Muscle layer of colon (tissue), 2 donors: Measurements from ENCODE around the gene SLC32A1.

Experiments
- H3K27ac ChIP-seq: one replicate; pipeline ENCODE4 v1.7.0; 2013; ENCODE audit warnings: low read depth, mild to moderate bottlenecking, low read length, moderate library complexity
- H3K27me3 ChIP-seq, 2 donors: one replicate each; pipeline ENCODE4 v1.7.0; 2013; ENCODE audit warnings: low read length in 2 of 2, mild to moderate bottlenecking in 2 of 2; ENCODE audit not compliant: insufficient read depth in 2 of 2, control insufficient read depth in 1 of 2
- H3K36me3 ChIP-seq: one replicate; pipeline ENCODE4 v1.7.0; 2013; ENCODE audit warnings: mild to moderate bottlenecking, low read length; ENCODE audit not compliant: insufficient read depth
- H3K4me1 ChIP-seq: one replicate; pipeline ENCODE4 v1.7.0; 2013; ENCODE audit warnings: mild to moderate bottlenecking, low read length; ENCODE audit not compliant: insufficient read depth
- H3K4me3 ChIP-seq, 2 donors: one replicate each; pipeline ENCODE4 v1.7.0; 2013; ENCODE audit warnings: low read length in 2 of 2, low read depth in 1 of 2, mild to moderate bottlenecking in 1 of 2, moderate library complexity in 1 of 2
- H3K9ac ChIP-seq: one replicate; pipeline ENCODE4 v1.7.0; 2013; ENCODE audit warnings: low read length
- H3K9me3 ChIP-seq: one replicate; pipeline ENCODE4 v1.7.0; 2013; ENCODE audit warnings: mild to moderate bottlenecking, low read length
- donor health status: abdominal sarcoma.
- donor health status: Adenocarcinoma of cecum.

Gene SLC32A1

GRCh38 chr20:38737887-38738286 lies 13.6 kb downstream of the SLC32A1 start:
- H3K27ac ChIP-seq, result no peak overlapping the region
- H3K4me1 ChIP-seq, result no peaks in the 10 kb centered on the region
- H3K36me3 ChIP-seq, result no peaks in the 10 kb centered on the region
- H3K27me3 ChIP-seq, result peaks cover 13 to 19% of the 10 kb centered on the region in 2 donors
- no peak overlapping the region for H3K9ac ChIP-seq
- no peak overlapping the region for H3K4me3 ChIP-seq
- H3K9me3 ChIP-seq, result no peaks in the 10 kb centered on the region

DNA sequence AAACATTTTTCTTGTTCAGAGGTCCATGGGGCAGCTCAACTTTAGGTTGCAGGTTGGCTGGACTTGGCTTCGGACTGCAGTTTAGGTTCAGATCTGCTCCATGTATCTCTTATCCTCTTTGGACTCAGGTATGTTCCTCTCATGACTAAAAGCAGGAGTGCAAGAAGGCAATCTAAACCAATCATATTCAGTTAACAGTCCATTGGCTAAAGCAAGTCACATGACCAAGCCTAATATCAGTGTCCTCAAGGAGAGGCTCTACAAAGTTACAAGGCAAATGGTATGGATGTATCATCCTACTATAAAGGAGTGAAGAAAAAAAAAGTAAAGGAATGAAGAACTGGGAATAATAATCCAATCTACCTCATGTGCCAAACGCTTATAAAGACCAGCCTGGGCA lies 21.5 kb downstream of the SLC32A1 start:
- Histone ChIP-seq H3K9me3 (no peaks in the 10 kb centered on the region), H3K9ac (no peak overlapping the region), H3K27me3 (no peaks in the 10 kb centered on the region), H3K27ac (no peak overlapping the region), H3K4me3 (no peak overlapping the region), H3K4me1 (peaks cover 15% of the 10 kb centered on the region), H3K36me3 (no peaks in the 10 kb centered on the region)

GRCh38 chr20:38747495-38748096 lies 23.3 kb downstream of the SLC32A1 start:
- H3K27ac ChIP-seq, result peak overlapping the region; percentile 37
- H3K4me3 ChIP-seq, result peak overlapping the region in 1 of 2 donors; percentile 79
- no peaks in the 10 kb centered on the region for H3K27me3 ChIP-seq
- H3K9ac ChIP-seq, result peak overlapping the region; percentile 63
- peaks cover 9% of the 10 kb centered on the region for H3K36me3 ChIP-seq
- H3K9me3 ChIP-seq, result no peaks in the 10 kb centered on the region
- H3K4me1 ChIP-seq, result peaks cover 15% of the 10 kb centered on the region

DNA sequence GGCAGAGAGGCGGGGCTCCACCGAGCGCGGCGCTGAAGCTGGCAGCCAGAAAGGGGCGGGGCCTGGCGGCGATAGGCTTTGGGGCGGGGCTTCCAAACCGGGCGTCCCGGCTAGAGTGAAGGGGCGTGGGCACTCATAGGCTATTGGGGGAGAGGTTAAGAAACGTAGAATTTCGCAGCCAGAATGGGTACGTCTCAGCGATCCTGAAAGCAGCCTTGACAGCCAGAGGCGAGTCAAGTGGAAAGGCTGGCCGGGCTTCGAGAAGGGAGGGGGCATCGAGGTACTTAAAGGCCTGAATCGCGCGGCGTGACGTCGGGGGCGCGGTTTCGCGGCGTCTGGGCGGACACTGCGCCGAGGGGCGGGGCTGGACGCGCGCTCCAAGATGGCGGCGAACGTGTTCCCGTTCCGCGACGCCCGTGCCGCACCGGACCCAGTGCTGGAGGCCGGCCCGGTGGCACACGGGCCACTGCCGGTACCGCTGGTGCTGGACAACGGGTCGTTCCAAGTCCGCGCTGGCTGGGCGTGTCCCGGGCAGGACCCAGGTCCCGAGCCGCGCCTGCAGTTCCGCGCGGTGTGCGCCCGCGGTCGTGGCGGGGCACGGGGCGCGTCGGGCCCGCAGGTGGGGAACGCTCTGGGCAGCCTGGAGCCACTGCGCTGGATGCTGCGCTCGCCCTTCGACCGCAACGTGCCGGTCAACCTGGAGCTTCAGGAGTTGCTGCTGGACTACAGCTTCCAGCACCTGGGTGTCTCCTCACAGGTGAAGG lies 24.0 kb downstream of the SLC32A1 start, which contains the start of gene ACTR5:
ACTR5 (plus strand) TSS at position 364 of the 764 bp plus-strand sequence; CDS start at position 383, 19 bp downstream.
- H3K36me3 ChIP-seq, result peaks cover 10% of the 10 kb centered on the region
- peak within 1 kb of the TSS; percentile 66 to 79 for H3K4me3 ChIP-seq
- H3K9me3 ChIP-seq, result no peaks in the 10 kb centered on the region
- peak within 1 kb of the TSS; percentile 63 for H3K9ac ChIP-seq
- peaks cover 15% of the 10 kb centered on the region for H3K4me1 ChIP-seq
- no peaks in the 10 kb centered on the region for H3K27me3 ChIP-seq
- H3K27ac ChIP-seq, result peak within 1 kb of the TSS; percentile 56

- H3K9ac ChIP-seq, result peak overlapping the region; percentile 54
- no peaks in the 10 kb centered on the region for H3K9me3 ChIP-seq
- H3K27ac ChIP-seq, result peak overlapping the region; percentile 56
- H3K27me3 ChIP-seq, result no peaks in the 10 kb centered on the region
- H3K4me3 ChIP-seq, result peak overlapping the region; percentile 66 to 79
- peaks cover 12% of the 10 kb centered on the region for H3K36me3 ChIP-seq
- H3K4me1 ChIP-seq, result peaks cover 15% of the 10 kb centered on the region
Observed at GRCh38 chr20:38748861-38749149, 24.5 kb downstream of the SLC32A1 start.

- Histone ChIP-seq H3K36me3 (peaks cover 29% of the 10 kb centered on the region), H3K27me3 (no peaks in the 10 kb centered on the region), H3K4me1 (peaks cover 15% of the 10 kb centered on the region), H3K9ac (no peak overlapping the region), H3K27ac (no peak overlapping the region), H3K4me3 (no peak overlapping the region), H3K9me3 (no peaks in the 10 kb centered on the region)
Observed at GRCh38 chr20:38751360-38751976, 27.2 kb downstream of the SLC32A1 start.

DNA sequence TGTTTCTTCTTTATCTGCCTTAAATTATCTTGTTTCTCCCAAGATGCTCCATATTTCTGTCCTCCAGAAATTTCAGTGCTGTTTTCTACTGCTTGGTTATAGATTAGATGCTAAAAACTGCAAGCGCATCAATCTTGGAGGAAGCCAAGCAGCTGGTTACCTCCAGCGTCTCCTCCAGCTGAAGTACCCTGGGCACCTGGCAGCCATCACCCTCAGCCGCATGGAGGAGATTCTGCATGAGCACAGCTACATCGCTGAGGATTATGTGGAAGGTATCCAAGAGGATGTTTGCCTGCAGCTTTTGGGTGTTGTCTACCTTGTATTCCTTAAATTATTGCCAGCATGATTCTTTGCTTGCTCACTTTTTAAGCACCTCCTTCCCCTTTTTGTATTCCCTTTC lies 27.7 kb downstream of the SLC32A1 start:
- Histone ChIP-seq H3K9ac (no peak overlapping the region), H3K4me3 (no peak overlapping the region), H3K27ac (no peak overlapping the region), H3K9me3 (no peaks in the 10 kb centered on the region), H3K27me3 (no peaks in the 10 kb centered on the region), H3K4me1 (peaks cover 15% of the 10 kb centered on the region), H3K36me3 (peaks cover 32% of the 10 kb centered on the region)

- Histone ChIP-seq H3K4me3 (no peak overlapping the region), H3K9me3 (no peaks in the 10 kb centered on the region), H3K27me3 (no peaks in the 10 kb centered on the region), H3K27ac (no peak overlapping the region), H3K36me3 (peaks cover 53% of the 10 kb centered on the region), H3K9ac (no peak overlapping the region), H3K4me1 (no peaks in the 10 kb centered on the region)
Observed at GRCh38 chr20:38754924-38755323, 30.6 kb downstream of the SLC32A1 start.

DNA sequence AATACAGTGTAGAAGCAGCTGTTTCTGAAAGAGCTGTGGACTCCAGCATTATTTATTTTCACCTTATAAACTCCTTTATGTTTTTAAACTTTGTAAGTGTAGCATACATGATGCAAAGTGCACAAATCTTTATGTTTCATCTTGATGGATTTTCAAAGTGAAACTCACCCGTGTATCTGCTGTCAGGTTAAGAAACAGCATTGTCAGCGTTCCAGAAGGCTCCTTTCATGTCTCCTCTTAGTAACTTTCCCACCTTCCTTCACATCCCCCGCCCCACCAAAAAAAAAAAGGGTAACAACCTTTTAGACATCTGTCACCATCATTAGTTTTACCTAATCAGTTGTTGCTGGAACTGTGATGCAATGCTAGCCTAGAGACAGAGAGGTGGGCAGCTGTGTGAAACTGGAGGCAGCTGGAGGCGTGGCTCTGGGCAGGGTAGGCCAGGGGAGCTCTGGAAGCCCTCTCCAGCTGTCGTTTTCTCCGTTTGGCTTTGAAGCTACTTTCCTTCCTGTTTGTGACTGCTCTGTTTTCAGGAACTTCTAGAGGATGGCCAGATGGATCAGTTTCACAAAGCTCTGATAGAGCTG lies 31.1 kb downstream of the SLC32A1 start:
- no peak overlapping the region for H3K27ac ChIP-seq
- H3K9me3 ChIP-seq, result no peaks in the 10 kb centered on the region
- H3K9ac ChIP-seq, result no peak overlapping the region
- no peak overlapping the region for H3K4me3 ChIP-seq
- peaks cover 57% of the 10 kb centered on the region for H3K36me3 ChIP-seq
- H3K27me3 ChIP-seq, result no peaks in the 10 kb centered on the region
- no peaks in the 10 kb centered on the region for H3K4me1 ChIP-seq

GRCh38 chr20:38757145-38757775 lies 33.0 kb downstream of the SLC32A1 start:
- Histone ChIP-seq H3K27me3 (no peaks in the 10 kb centered on the region), H3K4me3 (no peak overlapping the region), H3K27ac (no peak overlapping the region), H3K9me3 (no peaks in the 10 kb centered on the region), H3K36me3 (peaks cover 67% of the 10 kb centered on the region), H3K4me1 (no peaks in the 10 kb centered on the region), H3K9ac (no peak overlapping the region)

GRCh38 chr20:38759106-38759505 lies 34.8 kb downstream of the SLC32A1 start:
- Histone ChIP-seq H3K27ac (no peak overlapping the region), H3K4me3 (no peak overlapping the region), H3K4me1 (no peaks in the 10 kb centered on the region), H3K9ac (no peak overlapping the region), H3K27me3 (no peaks in the 10 kb centered on the region), H3K36me3 (peaks cover 72% of the 10 kb centered on the region), H3K9me3 (no peaks in the 10 kb centered on the region)
